T47D (cell line): Measurements from ENCODE around the gene EXOC4.

Source experiments
- DNase-seq, 2 experiments: peaks; one replicate each; pipeline versions ENCODE4 v3.0.0 to v3.0.0-alpha.2; 2011 to 2012; ENCODE audit warnings: low read depth in 1 of 2, low spot score in 1 of 2
- JUND ChIP-seq: IDR thresholded peaks from 2 replicates; pipeline ENCODE4 v1.6.1; 2012; ENCODE audit warnings: low read depth
- in situ Hi-C: cut with HindIII; loops from 2 replicates; pipeline ENCODE4 v1.10.0; 2016; ENCODE audit warnings: low sequenced_read_pairs, low pct_unique_long_range_greater_than_20kb

Gene EXOC4

GRCh38 chr7:133433165-133433812 is 180.4 kb downstream of the EXOC4 start:
- DNase-seq: peak in 1 of 2 experiments; percentile 2
- in situ Hi-C loops: no loop called here
- TF ChIP-seq JUND: no peak

- TF ChIP-seq JUND: no peak
- DNase-seq: peak in 1 of 2 experiments; percentile 1
These were observed 181.5 kb downstream of the EXOC4 start for GRCh38 chr7:133434246-133434865.

GRCh38 chr7:133436014-133436428 is 183.1 kb downstream of the EXOC4 start:
- DNase-seq: no peak
- in situ Hi-C loops: no loop called here
- no peak for TF ChIP-seq JUND

More at GRCh38 chr7:133434246-133434865, 181.5 kb downstream of the EXOC4 start:
- in situ Hi-C loops: no loop called here

- in situ Hi-C loops: no loop called here
- DNase-seq: no peak
- no peak for TF ChIP-seq JUND
These were observed 184.7 kb downstream of the EXOC4 start for GRCh38 chr7:133437544-133437943.

- no peak for DNase-seq
- TF ChIP-seq JUND: no peak
- in situ Hi-C loops: no loop called here
These were observed 189.9 kb downstream of the EXOC4 start for GRCh38 chr7:133442818-133443217.

GRCh38 chr7:133445617-133446016 is 192.7 kb downstream of the EXOC4 start:
- no peak for DNase-seq
- in situ Hi-C loops: no loop called here
- TF ChIP-seq JUND: no peak

GRCh38 chr7:133448012-133448411 is 195.1 kb downstream of the EXOC4 start:
- TF ChIP-seq JUND: no peak
- in situ Hi-C loops: no loop called here

GRCh38 chr7:133452577-133452976 is 199.7 kb downstream of the EXOC4 start:
- in situ Hi-C loops: no loop called here
- no peak for TF ChIP-seq JUND
- DNase-seq: no peak

More at GRCh38 chr7:133448012-133448411, 195.1 kb downstream of the EXOC4 start:
- DNase-seq: no peak

- TF ChIP-seq JUND: no peak
- DNase-seq: no peak
- in situ Hi-C loops: no loop called here
These were observed 205.8 kb downstream of the EXOC4 start for GRCh38 chr7:133458688-133459087.

- in situ Hi-C loops: no loop called here
- TF ChIP-seq JUND: no peak
- no peak for DNase-seq
These were observed 208.5 kb downstream of the EXOC4 start for GRCh38 chr7:133461421-133461820.

- DNase-seq: no peak
- in situ Hi-C loops: no loop called here
- no peak for TF ChIP-seq JUND
These were observed 222.8 kb downstream of the EXOC4 start for GRCh38 chr7:133475655-133476054.

GRCh38 chr7:133477791-133478190 is 224.9 kb downstream of the EXOC4 start:
- in situ Hi-C loops: no loop called here
- no peak for DNase-seq
- TF ChIP-seq JUND: no peak

- DNase-seq: no peak
- in situ Hi-C loops: no loop called here
- no peak for TF ChIP-seq JUND
These were observed 225.8 kb downstream of the EXOC4 start for GRCh38 chr7:133478591-133479135.

- TF ChIP-seq JUND: no peak
- in situ Hi-C loops: no loop called here
- DNase-seq: no peak
These were observed 226.7 kb downstream of the EXOC4 start for GRCh38 chr7:133479456-133480065.
